GM18951 (cell line): ENCODE data around the gene ERCC3.

ENCODE experiments used
- POLR2A ChIP-seq: IDR thresholded peaks from 4 replicates; pipeline ENCODE4 v1.6.1; 2011; ENCODE audit warnings: mild to moderate bottlenecking; ENCODE audit not compliant: insufficient read length, insufficient read depth; ENCODE audit errors: extremely low read depth
- in situ Hi-C: fragments of 300-500 bp; cut with MboI; formaldehyde crosslinking; loops from one replicate; pipeline ENCODE4 v1.12.0; 2022; ENCODE audit warnings: low sequenced_read_pairs, mixed read lengths, inconsistent platforms; ENCODE audit not compliant: unreplicated experiment

Gene ERCC3

DNA sequence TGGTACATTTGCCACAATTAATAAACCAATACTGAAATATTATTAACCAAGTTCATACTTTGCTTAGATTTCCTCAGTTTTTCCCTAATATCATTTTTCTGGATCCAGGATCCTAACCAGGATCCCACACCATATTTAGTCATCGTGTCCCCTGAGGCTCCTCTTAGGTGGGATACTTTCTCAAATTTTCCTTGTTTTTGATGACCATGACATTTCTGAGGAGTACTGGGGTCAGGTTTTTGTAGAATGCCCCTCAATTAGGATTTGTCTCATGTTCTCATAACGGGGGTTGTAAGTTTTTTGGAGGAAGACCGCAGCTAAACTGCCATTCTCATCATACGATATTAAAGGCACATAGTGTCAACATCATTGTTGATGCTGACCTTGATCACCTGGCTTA lies 15.5 kb upstream of the ERCC3 start:
- no peak for TF ChIP-seq POLR2A
- in situ Hi-C loops, result no loop called here

DNA sequence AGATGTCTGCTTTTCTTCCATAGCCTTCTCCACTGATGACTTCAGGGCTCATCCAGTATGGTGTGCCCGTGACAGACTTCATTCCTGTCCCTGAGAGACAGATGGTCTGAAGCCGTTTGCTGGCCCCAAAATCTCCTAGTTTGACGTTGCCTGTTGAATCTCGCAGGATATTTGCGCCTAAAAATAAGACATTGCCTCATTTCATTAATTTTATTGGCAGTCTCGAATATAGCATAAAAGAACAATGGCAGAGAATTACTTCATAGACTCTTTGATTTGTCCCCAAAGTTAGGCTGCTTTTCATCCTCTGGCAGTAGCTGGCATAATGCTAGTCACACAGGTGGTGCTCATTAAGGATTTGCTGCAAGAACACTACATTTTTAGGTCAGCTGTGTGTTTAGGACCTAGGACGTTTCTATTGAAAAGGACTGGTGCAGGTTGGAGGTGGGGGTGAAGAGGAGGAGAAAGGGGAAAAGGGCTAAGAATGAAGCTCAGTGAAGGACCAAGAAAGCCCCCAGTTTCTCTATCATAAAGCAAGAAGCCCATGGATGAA lies 14.7 kb upstream of the ERCC3 start:
- no peak for TF ChIP-seq POLR2A
- in situ Hi-C loops, result no loop called here

DNA sequence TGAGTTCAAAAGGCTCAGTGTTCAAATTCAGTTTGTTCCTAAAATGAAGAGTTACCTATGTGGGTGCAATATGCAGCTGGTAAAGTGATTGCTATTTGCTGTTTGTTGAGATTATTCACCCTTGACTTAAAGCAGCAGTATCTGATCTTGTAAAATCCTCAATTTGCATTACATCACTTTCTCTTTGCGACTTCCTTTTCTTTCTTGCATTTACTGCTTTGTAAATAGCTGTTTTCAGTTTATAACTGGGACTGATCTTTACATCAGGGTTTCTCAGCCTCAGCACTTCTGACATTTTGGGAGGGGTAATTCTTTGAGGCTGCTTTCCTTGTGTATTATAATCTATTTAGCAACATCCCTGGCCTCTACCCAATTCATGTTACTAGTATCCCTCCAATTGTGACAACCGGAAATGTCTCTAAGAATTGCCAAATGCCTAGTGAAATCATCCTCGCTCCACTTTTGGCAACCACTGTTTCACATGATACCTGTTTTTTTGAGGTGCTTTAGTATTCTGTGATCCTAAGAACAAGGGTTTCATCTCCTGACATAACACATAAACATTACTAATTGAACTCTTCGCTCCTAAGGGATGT lies 12.1 kb upstream of the ERCC3 start:
- in situ Hi-C loops, result no loop called here
- TF ChIP-seq POLR2A, result no peak

DNA sequence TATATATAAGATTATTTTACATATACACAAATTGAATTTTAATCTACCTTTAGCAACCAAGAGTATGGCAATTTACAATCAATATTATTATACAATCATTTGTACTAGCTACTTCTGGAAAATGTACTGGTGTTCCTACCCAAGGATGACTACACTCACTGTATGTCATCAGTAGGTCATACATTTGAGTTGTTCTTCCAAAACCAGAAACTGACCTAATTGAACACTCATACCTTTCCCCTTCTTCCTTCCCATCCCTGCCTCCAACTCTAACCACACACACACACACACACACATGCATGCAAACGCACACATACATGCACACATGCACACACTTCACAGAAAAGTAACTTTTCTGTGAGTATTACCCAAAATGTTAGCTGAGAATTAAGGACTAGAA lies 8.2 kb upstream of the ERCC3 start:
- in situ Hi-C loops, result no loop called here
- no peak for TF ChIP-seq POLR2A

DNA sequence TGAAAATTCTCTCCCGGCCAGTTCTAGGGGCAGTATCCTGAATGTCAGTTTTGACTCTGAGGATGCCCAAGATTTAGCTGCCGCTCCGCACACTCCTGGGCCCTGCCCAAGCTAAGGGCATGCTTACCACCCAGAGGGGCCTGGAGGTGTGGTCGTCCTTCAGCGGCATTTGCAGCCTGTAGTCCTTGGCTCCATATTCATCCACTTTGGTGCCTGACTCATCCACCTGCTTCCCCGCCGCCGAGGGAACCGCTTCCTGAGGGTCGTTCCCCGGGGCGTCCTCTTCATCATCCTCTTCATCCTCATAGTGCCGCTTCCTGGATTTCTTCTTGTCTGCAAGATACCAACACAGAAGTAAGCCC lies 577 bp downstream of the ERCC3 start:
- no peak for TF ChIP-seq POLR2A
- in situ Hi-C loops, result no loop called here

DNA sequence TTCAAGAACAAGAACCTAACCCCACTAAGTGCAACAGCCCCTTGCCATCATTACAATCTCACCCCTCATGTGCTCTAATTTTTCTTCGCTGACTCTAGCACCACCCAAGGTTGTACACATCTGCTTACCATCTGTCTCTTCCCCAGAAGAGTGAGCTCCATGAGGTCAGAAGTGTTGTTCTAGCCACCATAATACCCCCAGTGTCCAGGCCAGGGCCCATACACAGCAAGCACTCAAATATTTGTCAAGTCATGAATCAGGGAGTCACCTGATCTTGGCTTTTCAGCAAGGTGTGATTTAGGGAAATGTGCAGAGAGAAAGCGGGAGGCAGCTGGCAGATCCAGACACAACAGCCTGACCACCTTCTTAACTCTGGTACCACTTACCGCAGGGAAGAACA lies 5.7 kb downstream of the ERCC3 start:
- in situ Hi-C loops, result no loop called here
- no peak for TF ChIP-seq POLR2A

DNA sequence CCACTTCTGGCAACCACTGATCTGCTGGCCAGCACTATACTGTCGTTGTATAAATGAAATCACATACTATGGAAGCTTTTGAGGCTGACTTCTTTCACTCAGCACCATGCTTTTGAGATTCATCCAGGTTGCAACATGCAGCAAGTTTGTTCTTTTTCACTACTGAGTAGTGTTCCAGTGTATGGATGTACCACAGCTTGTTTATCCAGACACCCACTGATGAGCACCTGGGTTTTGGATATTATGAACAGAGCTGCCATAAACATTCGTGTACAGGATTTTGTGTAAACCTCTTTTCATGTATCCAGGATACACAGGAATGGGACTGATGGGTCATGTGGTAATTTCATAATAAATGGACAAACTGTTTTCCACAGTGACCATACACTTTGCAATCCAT lies 10.7 kb downstream of the ERCC3 start:
- TF ChIP-seq POLR2A, result no peak
- in situ Hi-C loops, result no loop called here

DNA sequence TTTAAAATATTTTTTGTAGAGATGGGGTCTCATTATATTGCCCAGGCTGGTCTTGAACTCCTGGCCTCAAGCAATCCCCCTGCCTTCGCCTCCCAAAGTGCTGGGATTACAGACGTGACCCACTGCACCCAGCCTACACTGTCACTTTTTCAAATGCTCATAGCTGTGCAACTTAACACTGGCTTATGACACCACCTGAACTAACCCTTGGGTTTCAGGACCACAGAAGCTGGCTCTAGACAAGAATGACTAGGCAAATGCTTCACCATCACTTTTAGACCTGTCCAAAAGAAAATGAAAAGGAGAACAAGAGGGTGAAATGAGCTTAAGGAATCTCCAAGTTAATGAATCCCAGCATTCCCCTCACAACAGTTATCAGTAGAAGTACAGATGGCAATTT lies 13.3 kb downstream of the ERCC3 start:
- TF ChIP-seq POLR2A, result no peak
- in situ Hi-C loops, result no loop called here

DNA sequence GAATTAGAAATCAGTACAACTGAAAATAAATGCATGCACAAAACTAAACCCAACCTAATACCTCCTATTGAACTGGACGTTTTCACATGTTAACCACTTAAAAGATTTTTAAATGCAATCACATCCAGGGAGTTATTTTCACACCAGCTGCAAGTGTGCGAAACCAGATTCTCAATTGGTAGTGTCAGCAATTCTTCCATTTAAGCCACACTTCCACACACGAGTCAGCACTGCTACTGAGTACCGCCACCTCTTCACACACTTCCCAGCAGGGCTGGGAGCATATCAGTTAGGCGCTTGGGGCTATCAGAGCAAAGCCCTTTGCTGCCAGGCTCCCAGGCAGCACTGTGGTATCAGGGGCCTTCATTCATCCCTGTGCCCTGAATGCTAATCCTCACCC lies 14.2 kb downstream of the ERCC3 start:
- TF ChIP-seq POLR2A, result no peak
- in situ Hi-C loops, result no loop called here

DNA sequence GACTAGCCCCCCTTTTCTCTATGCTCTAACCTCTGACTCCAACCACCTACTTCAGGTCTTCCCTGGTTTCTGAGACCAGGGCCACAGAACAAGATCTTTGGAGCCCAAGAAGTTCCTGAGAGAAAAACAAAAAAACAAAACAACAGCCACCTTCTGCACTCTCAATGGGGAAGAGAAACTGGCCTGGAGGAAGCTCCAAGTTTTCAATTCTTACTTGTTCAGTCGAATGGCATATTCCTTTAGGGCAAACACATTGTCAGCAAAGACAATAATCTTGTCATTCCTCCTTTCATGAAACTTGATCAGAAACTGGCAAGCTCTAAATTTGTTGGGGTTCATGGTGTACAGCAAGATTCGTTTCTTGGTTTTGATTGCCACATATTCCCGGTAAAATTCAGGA lies 15.0 kb downstream of the ERCC3 start:
- TF ChIP-seq POLR2A, result no peak
- in situ Hi-C loops, result no loop called here

DNA sequence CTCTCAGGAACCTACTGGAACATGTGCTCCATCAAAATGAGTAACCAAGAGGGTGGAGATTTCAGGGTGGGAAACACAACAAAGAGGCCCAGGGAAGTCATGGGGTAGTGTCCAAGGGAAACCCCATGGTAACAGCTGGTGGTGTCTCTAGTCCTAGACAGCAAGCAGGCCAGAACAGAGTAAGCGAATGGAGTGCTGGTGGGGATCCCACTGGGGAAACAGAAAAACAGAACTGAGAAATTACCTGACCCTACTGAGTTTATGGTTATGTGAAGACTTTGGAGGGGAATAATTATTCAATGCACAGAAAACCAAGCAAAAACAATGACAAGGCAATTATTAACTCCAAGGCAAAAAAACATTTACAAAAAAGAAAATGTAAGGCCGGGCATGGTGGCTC lies 16.9 kb downstream of the ERCC3 start:
- in situ Hi-C loops, result no loop called here
- no peak for TF ChIP-seq POLR2A

DNA sequence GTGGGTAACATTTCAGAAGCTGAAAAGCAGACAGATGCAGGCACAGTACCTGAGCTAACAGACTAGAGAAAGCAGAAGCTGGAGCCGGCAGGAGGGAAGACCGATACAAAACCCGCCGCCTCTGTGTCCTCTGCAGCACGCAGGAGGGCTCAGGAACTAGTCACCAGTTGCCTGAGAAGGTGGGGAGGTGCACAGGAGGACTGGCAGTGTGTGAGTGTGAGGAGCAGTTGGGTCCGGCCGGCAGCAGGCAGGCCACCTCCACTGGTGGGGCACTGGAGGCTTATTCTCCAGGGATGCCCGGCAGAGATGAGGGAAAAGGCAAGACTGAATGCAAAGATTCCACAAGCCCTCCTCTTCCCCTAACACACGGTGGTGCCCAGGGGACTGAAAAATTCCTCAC lies 18.2 kb downstream of the ERCC3 start:
- no peak for TF ChIP-seq POLR2A
- in situ Hi-C loops, result no loop called here

DNA sequence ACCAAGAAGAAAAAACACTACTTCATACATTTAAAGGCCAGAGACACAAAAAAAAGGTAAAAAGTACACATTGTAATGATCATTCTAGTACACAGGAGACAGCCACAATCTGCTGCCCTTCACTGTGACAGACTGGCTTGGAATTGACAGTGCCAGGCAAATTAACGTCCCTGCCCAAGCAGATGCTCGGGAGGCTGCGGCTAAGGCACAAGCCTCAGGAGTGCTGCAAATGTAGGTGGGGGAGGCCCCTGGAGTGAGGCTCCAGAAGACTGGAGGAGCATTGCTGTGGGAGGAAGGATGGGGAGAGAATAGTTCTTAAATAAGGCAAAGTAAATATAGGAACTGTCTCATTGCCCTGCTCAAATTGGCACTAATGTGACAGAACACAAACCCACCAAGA lies 18.6 kb downstream of the ERCC3 start:
- TF ChIP-seq POLR2A, result no peak
- in situ Hi-C loops, result no loop called here

DNA sequence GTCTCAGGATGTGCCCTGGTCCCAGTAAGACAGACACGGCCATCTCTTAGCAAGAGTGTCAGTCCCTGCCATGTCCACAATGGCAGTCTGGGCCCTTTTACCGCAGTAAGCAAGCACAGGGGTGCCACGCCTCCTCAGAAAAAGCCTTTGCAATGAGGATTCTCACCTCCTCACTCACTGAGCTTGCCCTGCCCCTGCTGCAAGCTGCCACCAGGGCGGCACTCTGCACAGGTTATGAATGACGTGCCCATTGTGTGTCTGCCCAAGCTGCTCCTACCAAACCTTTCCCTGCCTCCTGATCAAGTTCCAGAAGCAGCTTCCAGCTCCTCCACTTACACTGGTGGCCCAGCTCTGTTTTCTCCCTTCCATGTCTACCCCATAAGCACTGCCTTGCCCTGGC lies 23.3 kb downstream of the ERCC3 start:
- in situ Hi-C loops, result no loop called here
- no peak for TF ChIP-seq POLR2A
